Naive thymus-derived CD8-positive, alpha-beta T cell (primary cell): ENCODE data around the gene DPEP3. TPM values are rescaled to one million over a fixed set of nuclear protein-coding genes. Genes with fewer than 3 reads are reported as not detected.

ENCODE experiments used
- polyA plus RNA-seq, 3 donors: library from polyadenylated mRNA; unstranded; fragments of 300-500 nt; fragmentation: Illumina TruSeq; gene quantifications; one replicate each; pipeline ENCODE4 v1.2.3, GENCODE V29; 2021
- total RNA-seq, 8 experiments: library from RNA in 2 of 8; stranded (reverse) in 2 of 8; gene quantifications; one replicate each; pipeline ENCODE4 v1.2.3 and lab custom pipeline; 2021 to 2026

DPEP3 gene
- total and polyA plus RNA-seq, 5 experiments from 2014 or later = 0.50 to 3.1 (median 1.5) TPM

Other genes with a start within 250 kb of the DPEP3 start
- 10 to 100 TPM; 18.5 to 23.6 TPM for gene RANBP10, start 173.9 kb downstream of the DPEP3 start, total RNA-seq
- gene RANBP10, start 173.9 kb downstream of the DPEP3 start, polyA plus RNA-seq = 10 to 100 TPM in 1 of 3 donors, 1 to 10 TPM in 2; 5.8 to 13.8 (median 6.3) TPM
- gene TSNAXIP1, start 173.6 kb downstream of the DPEP3 start, total RNA-seq = 1 to 10 TPM; 1.0 to 1.2 TPM
- under 1 TPM in 1 of 3 donors, not detected in 2; 0.14 TPM for gene TSNAXIP1, start 173.6 kb downstream of the DPEP3 start, polyA plus RNA-seq
- 10 to 100 TPM; 63.8 to 63.9 TPM for gene THAP11, start 138.2 kb downstream of the DPEP3 start, total RNA-seq
- 100 to 1,000 TPM; 132 to 158 (median 143) TPM for gene THAP11, start 138.2 kb downstream of the DPEP3 start, polyA plus RNA-seq
- gene NUTF2, start 133.6 kb downstream of the DPEP3 start, total RNA-seq = 10 to 100 TPM; 37.0 to 40.6 TPM
- 100 to 1,000 TPM; 109 to 124 (median 114) TPM for gene NUTF2, start 133.6 kb downstream of the DPEP3 start, polyA plus RNA-seq
- 100 to 1,000 TPM; 108 to 117 TPM for gene CENPT, start 132.8 kb downstream of the DPEP3 start, total RNA-seq
- gene CENPT, start 132.8 kb downstream of the DPEP3 start, polyA plus RNA-seq = 10 to 100 TPM; 11.8 to 17.8 (median 13.1) TPM
- gene EDC4, start 107.4 kb downstream of the DPEP3 start, total RNA-seq = 100 to 1,000 TPM; 123 to 136 TPM
- gene EDC4, start 107.4 kb downstream of the DPEP3 start, polyA plus RNA-seq = 10 to 100 TPM; 22.7 to 44.0 (median 40.8) TPM
- gene NRN1L, start 95.6 kb downstream of the DPEP3 start, total RNA-seq = 1 to 10 TPM; 2.6 to 5.3 TPM
- not detected for gene NRN1L, start 95.6 kb downstream of the DPEP3 start, polyA plus RNA-seq
- gene PSKH1, start 87.2 kb downstream of the DPEP3 start, total RNA-seq = 10 to 100 TPM; 26.6 to 28.6 TPM
- gene PSKH1, start 87.2 kb downstream of the DPEP3 start, polyA plus RNA-seq = 10 to 100 TPM; 20.8 to 34.5 (median 22.2) TPM
- 10 to 100 TPM; 10.5 to 12.6 TPM for gene CTRL, start 48.6 kb downstream of the DPEP3 start, total RNA-seq
- 1 to 10 TPM; 2.2 to 2.8 (median 2.8) TPM for gene CTRL, start 48.6 kb downstream of the DPEP3 start, polyA plus RNA-seq
- 100 to 1,000 TPM; 127 to 138 TPM for gene PSMB10, start 43.6 kb downstream of the DPEP3 start, total RNA-seq
- gene PSMB10, start 43.6 kb downstream of the DPEP3 start, polyA plus RNA-seq = 100 to 1,000 TPM; 450 to 514 (median 493) TPM
- 10 to 100 TPM; 14.1 to 14.7 TPM for gene LCAT, start 36.4 kb downstream of the DPEP3 start, total RNA-seq
- gene LCAT, start 36.4 kb downstream of the DPEP3 start, polyA plus RNA-seq = under 1 TPM; 0.52 to 0.84 (median 0.80) TPM
- gene SLC12A4, start 11.9 kb downstream of the DPEP3 start, total RNA-seq = 10 to 100 TPM; 35.8 to 36.4 TPM
- gene SLC12A4, start 11.9 kb downstream of the DPEP3 start, polyA plus RNA-seq = 1 to 10 TPM; 3.0 to 5.6 (median 5.2) TPM
- gene DPEP2, start 19.0 kb upstream of the DPEP3 start, total RNA-seq = 100 to 1,000 TPM; 151 to 157 TPM
- 10 to 100 TPM; 29.0 to 47.9 (median 40.4) TPM for gene DPEP2, start 19.0 kb upstream of the DPEP3 start, polyA plus RNA-seq
- gene DPEP2NB, start 35.4 kb upstream of the DPEP3 start, total RNA-seq = not detected
- gene DPEP2NB, start 35.4 kb upstream of the DPEP3 start, polyA plus RNA-seq = not detected
- 10 to 100 TPM; 25.0 to 26.2 TPM for gene DDX28, start 42.7 kb upstream of the DPEP3 start, total RNA-seq
- 10 to 100 TPM; 49.7 to 60.6 (median 53.9) TPM for gene DDX28, start 42.7 kb upstream of the DPEP3 start, polyA plus RNA-seq
- 10 to 100 TPM; 18.2 to 21.1 TPM for gene DUS2, start 42.8 kb upstream of the DPEP3 start, total RNA-seq
- 10 to 100 TPM in 2 of 3 donors, 1 to 10 TPM in 1; 6.4 to 13.1 (median 10.5) TPM for gene DUS2, start 42.8 kb upstream of the DPEP3 start, polyA plus RNA-seq
- gene NFATC3, start 104.9 kb upstream of the DPEP3 start, total RNA-seq = 100 to 1,000 TPM; 156 to 162 TPM
- 100 to 1,000 TPM in 1 of 3 donors, 10 to 100 TPM in 2; 85.2 to 102 (median 86.6) TPM for gene NFATC3, start 104.9 kb upstream of the DPEP3 start, polyA plus RNA-seq